NCI-H2171 (cell line): ENCODE results near the gene LRCH1.

ENCODE experiments used
- DNase-seq: peaks from one replicate; lab custom pipeline; 2025; lab: John Stamatoyannopoulos, UW

The LRCH1 gene

DNA sequence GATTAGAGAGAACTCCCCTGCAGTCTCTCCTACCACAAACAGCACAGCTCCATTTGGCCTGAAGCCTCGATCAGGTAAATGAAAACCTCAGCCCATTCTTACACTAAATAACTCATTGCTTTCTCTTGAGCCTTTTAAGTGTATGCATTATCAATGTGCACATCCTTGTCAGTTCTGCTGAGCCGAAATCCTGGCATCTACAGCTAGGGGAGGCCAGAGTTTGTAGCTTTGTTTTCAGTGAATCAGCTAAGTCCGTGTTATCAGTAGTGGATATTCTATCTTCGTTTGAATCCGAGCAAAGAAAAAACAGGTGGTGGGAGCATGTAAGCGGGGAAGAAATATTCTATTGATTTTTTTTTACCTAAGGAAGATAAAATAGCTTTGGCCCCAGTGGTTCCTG is 159.6 kb downstream of the LRCH1 start:
- DNase-seq: no peak

DNA sequence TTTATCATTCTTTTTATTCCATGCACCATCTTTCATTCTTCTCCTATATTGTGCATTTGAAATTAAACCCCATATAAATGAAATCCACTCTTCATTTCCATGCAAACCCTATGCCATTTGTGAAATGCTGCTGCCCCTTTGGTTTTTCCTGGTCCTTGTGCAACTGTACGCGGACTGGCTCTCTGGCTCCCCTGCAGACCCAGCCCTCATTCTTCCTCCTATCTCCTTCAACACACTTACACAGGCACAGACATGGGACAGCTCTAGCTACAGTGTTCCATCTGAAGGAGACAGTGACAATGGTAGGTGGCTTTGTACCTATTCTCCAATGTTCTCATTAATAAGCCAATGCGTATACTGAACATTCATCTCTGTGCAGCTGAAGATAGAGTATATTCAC is 162.4 kb downstream of the LRCH1 start:
- no peak for DNase-seq

DNA sequence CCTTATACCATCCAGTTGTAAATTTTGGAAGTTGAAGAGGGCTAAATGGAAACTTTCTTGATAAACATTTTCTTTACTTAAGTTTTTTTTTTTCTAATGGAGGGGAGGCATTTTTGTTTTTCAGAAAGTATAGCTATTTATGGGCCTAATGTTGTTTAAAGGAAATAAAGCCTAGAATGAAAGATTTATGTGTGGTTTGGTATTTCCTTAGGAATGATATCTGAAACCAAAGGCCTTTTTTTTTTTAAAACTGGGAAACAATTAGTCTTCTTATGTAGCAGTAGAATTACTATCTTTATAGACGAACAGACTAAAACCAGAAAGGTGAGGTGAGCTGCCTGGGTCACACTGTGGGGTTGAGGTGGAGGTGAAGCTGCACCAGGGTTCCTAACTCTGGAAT is 163.9 kb downstream of the LRCH1 start:
- no peak for DNase-seq

DNA sequence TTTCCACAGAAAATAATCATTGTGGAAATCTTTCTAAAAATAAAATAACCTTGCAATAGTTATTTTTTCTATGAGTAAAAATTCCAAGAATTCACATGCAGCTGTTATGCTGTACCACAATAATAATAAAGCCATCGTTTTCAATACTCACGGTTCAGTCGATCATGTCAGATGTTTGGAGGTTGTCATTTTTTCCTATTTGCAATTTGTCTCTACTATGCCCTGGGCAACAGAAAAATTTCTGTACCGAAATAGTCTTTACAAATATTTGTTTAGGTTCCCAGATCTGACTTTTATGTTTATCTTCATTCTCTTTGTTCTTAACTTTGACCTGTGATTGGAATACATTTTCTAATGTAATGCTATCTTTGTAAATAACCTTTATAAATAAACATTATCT is 164.3 kb downstream of the LRCH1 start:
- DNase-seq: no peak

DNA sequence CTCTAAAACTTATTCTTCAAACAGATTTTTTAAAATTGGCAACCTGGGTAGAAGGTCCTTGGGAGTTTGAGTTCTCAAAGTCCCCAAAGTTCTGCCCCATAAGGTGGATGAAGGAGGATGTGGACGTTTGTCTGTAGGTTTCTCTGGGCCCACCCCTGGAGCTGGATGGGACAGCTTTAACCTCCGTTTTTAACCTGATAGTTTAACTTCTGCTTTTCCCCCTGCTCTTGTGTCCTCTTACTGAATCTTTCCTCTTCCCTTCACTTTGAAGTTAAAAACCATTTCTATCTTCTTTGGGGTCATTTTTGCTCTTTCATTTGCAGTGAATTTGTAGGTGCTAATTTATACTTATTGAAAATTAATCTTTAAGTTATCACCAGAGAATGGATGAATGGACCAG is 164.9 kb downstream of the LRCH1 start:
- DNase-seq: no peak

DNA sequence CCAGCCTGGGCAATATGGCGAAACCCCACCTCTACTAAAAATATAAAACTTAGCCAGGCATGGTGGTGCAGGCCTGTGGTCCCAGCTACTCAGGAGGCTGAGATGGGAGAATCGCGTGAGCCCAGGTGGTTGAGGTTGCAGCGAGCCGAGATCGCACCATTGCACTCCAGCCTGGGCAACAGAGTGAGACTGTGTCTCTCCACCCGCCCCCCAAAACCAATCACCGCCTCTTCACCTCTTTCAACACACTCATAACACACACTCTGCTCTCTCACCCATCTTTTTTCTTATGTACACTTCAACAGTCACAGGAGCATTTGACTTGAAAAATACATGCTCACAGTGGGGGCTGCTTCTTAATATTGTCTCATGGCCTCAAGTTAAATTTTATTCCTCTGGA is 167.2 kb downstream of the LRCH1 start:
- no peak for DNase-seq

DNA sequence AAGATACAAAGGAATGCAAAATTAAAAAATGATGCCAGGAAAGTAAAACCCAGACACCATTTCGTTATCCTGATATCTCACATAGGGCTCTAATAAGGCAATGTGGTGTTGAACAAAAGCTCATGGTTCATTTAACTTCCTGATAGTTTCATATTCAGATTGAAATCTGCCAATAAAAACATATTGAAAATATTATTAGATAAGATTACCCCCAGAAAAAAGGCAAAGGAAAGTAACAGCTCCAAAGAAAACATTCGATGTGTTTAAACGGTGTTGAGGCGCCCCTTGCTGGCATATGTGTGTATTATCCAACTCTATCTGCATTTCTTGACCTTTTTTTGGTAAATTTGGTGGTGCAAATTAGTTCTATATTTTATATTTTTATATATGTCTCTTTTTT is 168.1 kb downstream of the LRCH1 start:
- no peak for DNase-seq

DNA sequence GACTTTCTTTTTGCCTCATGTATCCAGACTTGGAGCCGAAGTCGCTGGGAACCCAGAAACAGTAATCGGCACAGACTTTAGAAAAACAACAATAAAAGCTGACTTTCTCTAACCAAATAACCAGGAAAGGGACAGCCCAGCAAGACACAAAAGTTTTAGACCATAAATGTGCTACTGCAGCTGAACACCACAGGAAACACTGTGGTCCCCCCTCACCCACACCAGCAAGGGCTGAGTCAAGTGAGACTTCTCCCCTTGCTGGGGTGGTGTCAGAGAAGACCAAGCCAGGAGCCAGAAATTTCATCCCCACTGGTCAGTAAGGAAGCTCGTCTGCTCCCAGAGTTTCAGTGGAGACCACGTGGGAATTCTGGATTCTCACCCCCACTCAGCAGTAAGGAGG is 173.4 kb downstream of the LRCH1 start:
- DNase-seq: no peak

DNA sequence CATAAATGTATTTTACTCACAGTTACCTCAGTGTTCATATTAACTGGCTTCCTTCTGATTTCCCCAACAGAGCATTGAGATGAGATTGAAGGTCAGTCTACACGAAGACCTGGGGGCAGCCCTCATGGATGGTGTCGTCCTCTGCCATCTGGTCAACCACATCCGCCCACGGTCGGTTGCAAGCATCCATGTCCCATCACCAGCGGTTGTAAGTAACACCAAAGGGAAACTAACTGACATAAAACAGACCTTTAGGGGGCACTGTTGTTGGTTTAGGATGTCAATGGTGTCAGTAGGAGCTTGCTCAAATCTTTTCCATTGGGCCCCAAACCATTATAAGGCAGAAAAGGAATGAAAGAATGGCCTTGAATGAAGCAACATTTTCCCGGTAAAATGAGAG is 175.8 kb downstream of the LRCH1 start:
- no peak for DNase-seq

DNA sequence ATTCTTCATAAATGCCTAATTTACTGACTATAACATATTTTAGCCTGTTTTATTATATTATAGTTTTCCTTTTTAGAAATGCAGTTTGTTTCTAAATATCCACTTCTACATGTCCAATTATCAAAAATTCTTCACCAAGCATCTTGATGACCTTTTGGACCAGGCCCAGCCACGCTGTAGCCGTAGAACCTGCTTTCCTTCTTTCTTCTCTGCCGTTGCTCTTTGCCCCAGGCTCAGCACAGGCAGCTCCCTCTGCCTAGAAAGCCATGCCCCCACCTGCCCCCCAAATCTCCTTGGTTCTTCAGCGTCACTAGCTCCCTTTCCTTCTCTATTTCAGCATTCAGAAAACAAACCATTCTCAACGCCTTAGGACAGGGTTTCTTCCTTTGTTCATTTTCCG is 178.6 kb downstream of the LRCH1 start:
- no peak for DNase-seq

DNA sequence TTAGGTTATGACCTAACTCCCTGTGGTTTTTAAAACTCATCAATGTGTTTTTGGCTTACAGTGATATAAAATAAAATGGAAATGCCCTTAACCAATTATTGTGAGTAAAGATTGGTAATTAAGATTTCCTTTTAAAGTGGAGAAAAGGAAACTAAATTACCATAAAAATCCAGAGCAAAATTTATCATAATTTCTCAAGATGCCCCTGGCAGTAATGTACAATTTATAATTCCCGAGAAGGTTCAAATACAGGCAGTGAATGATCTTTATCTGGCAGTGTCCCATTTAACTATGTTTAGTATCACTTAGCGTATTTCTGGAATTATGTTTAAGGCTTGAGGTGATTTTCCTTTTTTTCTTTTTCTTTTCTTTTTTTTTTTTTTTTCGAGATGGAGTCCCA is 182.5 kb downstream of the LRCH1 start:
- DNase-seq: no peak

DNA sequence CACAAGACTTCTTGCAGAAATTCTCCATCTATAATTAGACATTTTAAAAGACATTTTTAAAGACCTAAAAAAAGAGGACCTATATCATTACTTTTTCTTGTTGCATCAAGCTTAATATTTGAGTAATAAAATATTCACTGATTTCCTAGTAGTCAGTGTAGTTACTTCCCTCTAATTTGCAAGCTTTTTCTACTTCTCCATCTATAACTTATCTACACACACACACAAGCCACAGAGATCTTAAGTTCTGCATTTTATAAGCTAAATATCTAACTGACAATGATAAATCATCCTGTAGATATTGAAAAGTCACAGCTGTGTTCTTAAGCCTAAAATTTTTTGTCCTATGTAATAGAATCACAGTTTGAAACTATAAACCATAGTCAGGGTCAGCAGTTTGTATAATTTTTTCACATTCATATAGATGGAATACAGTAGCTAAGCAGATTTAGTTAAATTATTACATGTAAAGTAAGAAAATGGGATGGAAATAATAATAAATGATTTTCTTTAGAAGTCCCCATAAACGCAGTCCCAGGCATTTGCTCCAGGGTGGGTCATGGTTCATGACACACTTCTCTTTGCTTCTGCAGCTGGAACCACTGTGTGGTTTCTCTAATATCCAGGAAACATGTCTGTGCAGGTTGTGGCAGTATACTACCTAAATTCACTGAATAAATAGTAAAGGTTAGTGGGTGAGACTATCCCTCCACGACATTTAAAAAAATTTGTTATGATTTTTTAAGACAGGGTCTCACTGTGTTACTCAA is 183.8 kb downstream of the LRCH1 start:
- no peak for DNase-seq

DNA sequence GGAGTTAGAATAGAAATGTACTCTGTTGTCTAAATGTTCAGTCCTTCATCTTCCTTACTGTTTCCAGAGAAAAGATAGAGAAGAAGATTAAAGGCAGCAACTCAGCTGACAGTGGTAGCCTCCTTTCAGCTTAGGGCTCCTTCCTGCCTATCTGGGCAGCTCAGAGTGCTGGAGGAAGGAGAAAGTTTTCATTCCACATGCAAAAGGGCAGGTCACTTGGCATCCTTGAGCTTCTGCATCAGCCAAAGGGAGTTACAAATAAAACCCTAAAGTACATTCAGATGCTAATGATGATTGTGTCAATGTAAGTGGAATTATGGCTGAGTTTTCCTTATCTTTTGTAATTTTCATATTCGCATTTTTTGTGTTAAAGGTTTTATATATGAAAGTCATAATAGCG is 185.1 kb downstream of the LRCH1 start:
- no peak for DNase-seq

DNA sequence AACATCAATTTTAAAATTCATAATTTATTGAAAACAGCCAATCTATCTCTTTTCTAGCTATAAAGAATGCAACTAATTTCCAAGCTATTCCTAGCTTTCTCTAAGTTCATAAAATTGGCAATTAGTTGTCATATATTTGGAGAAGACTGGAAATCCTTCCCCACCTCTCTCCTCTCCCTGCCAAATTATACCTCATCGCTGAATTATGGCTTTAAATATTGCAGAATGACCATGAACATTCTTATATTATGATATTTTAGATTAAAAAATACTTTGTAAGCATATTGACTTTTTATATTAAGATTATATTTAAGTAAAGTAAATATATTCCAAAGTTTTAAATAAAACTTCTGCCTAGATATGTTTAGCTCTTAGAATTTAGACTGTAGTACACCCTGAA is 185.8 kb downstream of the LRCH1 start:
- DNase-seq: no peak

DNA sequence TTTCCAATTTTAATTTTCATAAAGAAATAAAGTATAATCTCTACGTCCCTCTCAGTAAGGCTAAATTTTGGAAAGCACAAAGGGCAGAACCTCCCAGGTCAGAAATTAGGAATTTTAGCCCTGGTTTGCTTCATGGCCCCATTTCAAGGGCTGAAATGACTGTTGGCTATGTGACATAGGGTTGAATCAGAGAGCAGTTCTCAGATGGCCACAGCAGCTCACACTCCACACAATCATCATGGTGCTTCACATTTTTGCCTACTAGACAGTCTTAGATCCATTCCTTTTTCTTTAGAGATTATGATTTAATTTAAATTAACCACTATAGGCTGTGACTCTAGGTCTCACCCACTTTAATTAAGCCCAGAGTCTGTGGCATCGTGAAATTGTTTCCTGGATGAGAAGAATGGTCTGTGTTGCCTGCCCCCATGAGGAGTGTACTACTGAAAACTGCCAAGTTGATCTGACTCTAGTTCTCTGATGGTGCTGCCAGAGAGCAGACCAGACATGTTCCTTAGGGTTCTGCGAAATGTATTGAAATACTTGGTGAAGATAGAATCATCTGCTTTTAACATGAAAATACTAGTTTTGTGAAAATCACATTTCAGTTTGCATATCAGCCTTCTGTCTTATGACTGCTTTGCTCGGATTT is 186.6 kb downstream of the LRCH1 start:
- no peak for DNase-seq

DNA sequence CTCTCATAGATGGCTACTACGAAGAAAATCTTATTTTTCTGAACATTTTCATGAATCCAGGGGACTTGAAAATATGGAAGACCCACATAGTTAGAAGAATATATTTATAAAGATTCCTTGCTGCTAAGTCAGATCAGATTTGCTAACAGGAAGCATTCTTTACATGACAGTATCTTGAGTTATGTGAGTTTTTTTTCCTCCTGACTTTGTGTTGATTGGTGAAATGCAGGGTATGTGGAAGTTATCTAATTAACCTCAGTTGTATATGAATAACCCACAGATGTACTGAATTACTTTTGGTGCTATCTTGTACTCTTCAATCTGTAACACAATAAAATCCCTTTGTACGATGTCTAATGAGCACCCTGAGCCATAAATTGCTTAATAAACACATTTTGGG is 190.2 kb downstream of the LRCH1 start:
- no peak for DNase-seq

DNA sequence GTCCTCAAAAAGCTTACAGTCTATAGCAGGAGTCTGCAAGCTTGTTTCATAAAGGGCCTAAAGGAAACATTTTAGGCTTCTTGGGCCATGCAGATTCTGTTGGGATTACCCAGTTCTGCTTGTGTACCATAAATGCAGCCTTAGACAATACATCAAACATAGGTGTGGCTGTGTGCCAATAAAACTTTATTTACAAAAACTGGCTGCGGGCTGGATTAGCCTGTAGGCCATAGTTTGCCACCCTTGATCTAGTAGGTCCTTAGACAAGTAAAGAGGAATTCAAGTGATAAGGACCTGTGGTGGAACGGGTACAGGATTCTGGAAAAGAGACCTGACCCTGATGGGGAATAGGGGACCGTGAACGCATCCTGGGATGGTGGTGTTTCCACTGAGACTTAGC is 192.1 kb downstream of the LRCH1 start:
- no peak for DNase-seq

DNA sequence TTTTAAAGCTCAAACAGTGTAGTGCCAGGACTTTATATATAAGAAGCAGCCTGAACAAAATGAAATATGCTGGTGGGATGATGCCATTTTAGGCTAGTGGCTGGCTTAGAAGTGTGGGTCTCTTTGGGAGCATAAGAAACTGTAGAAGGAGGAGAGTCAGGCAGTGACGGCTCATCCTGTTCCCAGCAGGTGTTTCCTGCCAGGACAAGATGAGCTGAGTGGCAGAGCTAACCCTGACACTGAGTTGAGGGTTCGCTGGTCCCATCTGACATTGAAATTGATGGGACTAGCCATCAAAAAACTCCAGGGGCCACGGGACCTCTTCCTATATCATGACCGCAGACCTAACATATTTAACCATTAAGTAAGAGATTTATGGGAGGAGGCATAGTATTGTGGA is 192.7 kb downstream of the LRCH1 start:
- DNase-seq: no peak

DNA sequence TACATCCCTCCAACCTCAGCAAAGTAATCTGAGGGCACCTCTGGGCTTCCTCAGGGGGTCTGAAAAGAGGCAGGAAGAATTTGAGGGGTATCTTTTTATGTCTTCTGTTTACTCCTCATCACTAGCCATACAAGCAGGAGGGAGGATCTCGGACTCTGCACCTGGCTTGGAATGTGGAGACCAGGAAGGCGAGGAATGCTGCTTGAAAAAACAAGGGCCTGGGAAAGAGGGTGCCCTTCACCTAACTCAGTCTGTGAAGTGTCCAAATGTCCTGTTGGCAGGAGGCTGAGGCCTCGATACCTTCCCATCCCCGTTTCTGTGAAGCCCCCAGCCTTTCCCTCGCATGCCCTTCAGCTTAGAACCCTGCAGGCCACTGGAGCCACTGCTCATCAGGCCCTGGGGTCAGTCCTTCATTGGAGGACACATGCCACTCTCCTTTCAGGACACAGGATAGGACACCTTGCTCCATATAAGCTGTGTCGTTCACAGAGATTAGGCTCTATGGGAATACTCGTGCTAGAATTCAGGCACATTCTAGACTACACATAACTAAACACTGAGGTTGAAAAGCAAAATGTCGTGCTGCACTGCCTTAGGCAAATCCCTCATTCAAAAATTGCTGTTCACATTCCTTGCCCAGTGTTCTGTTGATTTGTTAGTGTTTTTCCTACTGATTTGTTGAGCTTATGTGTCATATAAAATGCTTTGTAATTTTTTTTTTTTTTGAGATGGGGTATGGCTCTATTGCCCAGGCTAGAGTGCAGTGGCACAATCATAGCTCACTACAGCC is 194.3 kb downstream of the LRCH1 start:
- DNase-seq: no peak

DNA sequence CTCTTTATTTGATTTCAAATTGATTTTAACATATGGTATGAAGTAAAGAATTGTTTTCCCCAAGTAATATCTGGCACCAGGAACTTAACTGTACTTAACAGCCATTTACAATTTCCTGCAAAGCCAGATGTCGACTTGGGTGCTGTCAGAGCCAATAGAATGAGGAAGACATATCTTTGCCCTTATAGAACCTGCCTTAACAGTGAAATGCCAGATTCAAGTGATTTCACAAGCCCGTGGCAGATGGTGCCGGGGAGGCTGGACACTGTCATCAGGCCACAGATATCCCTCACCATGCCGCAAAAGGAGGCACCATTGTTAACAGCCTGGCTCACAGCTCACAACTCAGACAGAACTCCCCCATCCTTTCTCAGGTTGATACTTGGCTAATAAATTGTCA is 195.3 kb downstream of the LRCH1 start:
- DNase-seq: no peak

DNA sequence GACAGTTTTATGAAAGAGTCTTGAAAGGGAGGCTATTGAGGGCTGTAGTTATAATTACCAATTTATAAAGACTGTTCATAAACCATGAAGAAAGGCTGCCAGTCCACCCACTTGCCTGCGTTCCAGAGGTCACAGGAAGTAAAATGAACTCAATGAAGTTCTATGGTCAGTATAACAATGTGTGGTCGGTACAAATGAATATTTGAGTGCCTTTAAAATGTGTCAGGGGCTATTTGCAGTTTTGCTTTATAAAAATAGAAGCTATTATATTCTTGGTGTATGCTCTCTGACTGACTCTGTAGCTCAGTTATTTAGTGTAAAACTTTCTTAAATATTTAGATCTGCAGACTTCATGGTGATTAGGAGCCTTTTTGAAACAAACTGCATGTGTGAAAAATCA is 197.0 kb downstream of the LRCH1 start:
- DNase-seq: no peak

DNA sequence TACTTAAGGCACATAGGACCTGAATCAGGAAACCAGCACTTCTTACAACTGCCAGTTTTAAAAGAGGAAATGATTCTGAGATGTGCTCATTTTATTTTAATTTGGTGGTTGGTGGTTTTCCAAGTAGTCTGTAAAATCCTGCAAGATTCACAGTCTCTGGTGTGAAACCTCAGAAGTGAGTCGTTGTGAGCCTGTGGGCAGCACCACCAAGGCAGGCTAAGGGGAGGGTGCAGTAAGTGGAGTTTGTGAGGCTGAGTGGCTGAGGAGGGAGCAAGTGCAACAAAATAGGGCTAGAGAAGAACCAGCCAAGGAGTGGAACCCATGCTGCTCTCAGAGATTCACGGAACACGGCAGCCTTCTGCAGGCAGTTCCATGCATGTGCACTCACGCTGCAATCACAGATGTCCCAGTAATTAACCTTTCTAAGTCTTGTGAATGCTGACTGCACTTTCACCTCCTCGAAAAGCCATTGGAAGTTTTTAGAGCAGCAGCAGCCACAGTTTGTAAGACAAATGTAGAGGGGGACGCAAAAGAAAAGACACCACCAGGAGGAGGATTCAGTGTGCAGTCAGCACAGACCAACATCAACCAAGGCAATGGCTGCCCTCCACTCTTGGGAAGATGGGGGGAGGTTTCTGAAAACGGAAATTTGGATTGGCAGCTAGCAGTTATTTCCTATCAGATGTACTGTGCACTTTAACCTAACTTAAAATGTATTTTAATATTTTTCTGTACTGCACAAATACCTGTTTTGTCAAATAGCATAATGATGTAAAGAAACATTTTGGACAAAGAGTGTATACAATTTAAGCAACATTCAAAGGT is 199.1 kb downstream of the LRCH1 start:
- no peak for DNase-seq
